OCI-LY1 (cell line): Measurements from ENCODE around the gene ECEL1.

Source experiments
- H2AFZ ChIP-seq: fragments of 200-600 bp; sonication (generic), shearing (Covaris generic); 2 replicates; pipeline ENCODE4 v1.6.0; 2014; ENCODE audit warnings: antibody characterized with exemption, mild to moderate bottlenecking, low read length
- H3F3A ChIP-seq: fragments of 200-600 bp; sonication (generic), shearing (Covaris generic); 2 replicates; pipeline ENCODE4 v1.6.0; 2014; ENCODE audit warnings: mild to moderate bottlenecking, antibody characterized with exemption, low read length, moderate library complexity; ENCODE audit not compliant: insufficient read depth
- H3K27ac ChIP-seq: fragments of 200-600 bp; sonication (generic); 2 replicates; pipeline ENCODE4 v1.5.1; 2014; ENCODE audit warnings: low read length, mixed run types, mild to moderate bottlenecking, low read depth; ENCODE audit not compliant: poor library complexity, severe bottlenecking
- H3K27me3 ChIP-seq: fragments of 200-600 bp; sonication (generic); 2 replicates; pipeline ENCODE4 v1.6.0; 2014; ENCODE audit warnings: antibody characterized with exemption, mild to moderate bottlenecking, low read length, moderate library complexity; ENCODE audit not compliant: insufficient read depth
- H3K36me3 ChIP-seq: fragments of 200-600 bp; sonication (generic); 2 replicates; pipeline ENCODE4 v1.6.1; 2014; ENCODE audit warnings: mild to moderate bottlenecking, antibody characterized with exemption, low read length, moderate library complexity, mixed read lengths; ENCODE audit not compliant: insufficient read depth
- H3K4me1 ChIP-seq: fragments of 200-600 bp; sonication (generic); 2 replicates; pipeline ENCODE4 v1.5.1; 2014; ENCODE audit warnings: mild to moderate bottlenecking, low read length, moderate library complexity; ENCODE audit not compliant: insufficient read depth, severe bottlenecking
- H3K4me2 ChIP-seq: fragments of 200-600 bp; sonication (generic), shearing (Covaris generic); 2 replicates; pipeline ENCODE4 v1.6.1; 2014; ENCODE audit warnings: low read length
- H3K4me3 ChIP-seq: fragments of 200-600 bp; sonication (generic); 2 replicates; pipeline ENCODE4 v1.5.1; 2014; ENCODE audit warnings: low read length, low read depth, mild to moderate bottlenecking, mixed read lengths; ENCODE audit not compliant: poor library complexity, severe bottlenecking
- H3K79me2 ChIP-seq: fragments of 200-600 bp; shearing (Covaris generic); 2 replicates; pipeline ENCODE4 v1.6.1; 2016; ENCODE audit warnings: mixed run types, low read length, mixed read lengths; ENCODE audit not compliant: insufficient read depth
- H3K9ac ChIP-seq: fragments of 200-600 bp; sonication (generic), shearing (Covaris generic); 2 replicates; pipeline ENCODE4 v1.6.1; 2014; ENCODE audit warnings: mild to moderate bottlenecking, low read length, mixed read lengths
- H3K9me2 ChIP-seq: fragments of 200-600 bp; sonication (generic), shearing (Covaris generic); 2 replicates; pipeline ENCODE4 v1.6.1; 2014; ENCODE audit warnings: low read depth, mild to moderate bottlenecking, low read length, mixed read lengths
- H3K9me3 ChIP-seq: fragments of 200-600 bp; shearing (Covaris generic); 2 replicates; pipeline ENCODE4 v1.6.1; 2014; ENCODE audit warnings: low read length, mixed read lengths
- H4K20me1 ChIP-seq: fragments of 200-600 bp; sonication (generic), shearing (Covaris generic); 2 replicates; pipeline ENCODE4 v1.6.0; 2016; ENCODE audit warnings: mild to moderate bottlenecking, low read length; ENCODE audit not compliant: insufficient read depth
- CTCF ChIP-seq: fragments of 200-600 bp; sonication (generic), shearing (Covaris generic); IDR thresholded peaks from 2 replicates; pipeline ENCODE4 v1.5.1; 2017; ENCODE audit warnings: mild to moderate bottlenecking, antibody characterized with exemption, low read length, moderate library complexity, mixed read lengths
- EZH2 ChIP-seq: fragments of 200-600 bp; sonication (generic), shearing (Covaris generic); IDR thresholded peaks from 2 replicates; pipeline ENCODE4 v1.8.0; 2017; ENCODE audit warnings: borderline replicate concordance, mixed run types, mild to moderate bottlenecking, antibody characterized with exemption, low read length, moderate library complexity, mixed read lengths

Gene ECEL1

GRCh38 chr2:232448304-232448690, 39.3 kb downstream of the ECEL1 start:
- Histone ChIP-seq H3K27ac (no peak overlapping the region), H3K9ac (no peak overlapping the region), H3K79me2 (no peaks in the 10 kb centered on the region), H3K9me3 (no peaks in the 10 kb centered on the region), H3K4me2 (no peak overlapping the region), H3K36me3 (no peaks in the 10 kb centered on the region), H3K27me3 (no peaks in the 10 kb centered on the region), H3K4me1 (peaks cover 4% of the 10 kb centered on the region), H3K4me3 (no peak overlapping the region), H3K9me2 (no peaks in the 10 kb centered on the region), H3F3A (no peaks in the 10 kb centered on the region), H2AFZ (no peak overlapping the region), H4K20me1 (no peaks in the 10 kb centered on the region)
- TF ChIP-seq EZH2 = no peak
- no peak for TF ChIP-seq CTCF

- Histone ChIP-seq H3K79me2 (no peaks in the 10 kb centered on the region), H2AFZ (no peak overlapping the region), H3K27ac (no peak overlapping the region), H3K36me3 (no peaks in the 10 kb centered on the region), H3K9me2 (no peaks in the 10 kb centered on the region), H3K27me3 (no peaks in the 10 kb centered on the region), H4K20me1 (no peaks in the 10 kb centered on the region), H3K4me3 (no peak overlapping the region), H3F3A (no peaks in the 10 kb centered on the region), H3K9ac (no peak overlapping the region), H3K4me2 (no peak overlapping the region), H3K9me3 (no peaks in the 10 kb centered on the region), H3K4me1 (peaks cover 4% of the 10 kb centered on the region)
- no peak for TF ChIP-seq CTCF
- no peak for TF ChIP-seq EZH2
Observed at GRCh38 chr2:232447638-232448303, 39.9 kb downstream of the ECEL1 start.

- no peaks in the 10 kb centered on the region for H3K9me3 ChIP-seq
- H4K20me1 ChIP-seq = no peaks in the 10 kb centered on the region
- H3F3A ChIP-seq = no peaks in the 10 kb centered on the region
- H3K36me3 ChIP-seq = no peaks in the 10 kb centered on the region
- peaks cover 4% of the 10 kb centered on the region for H3K4me1 ChIP-seq
- no peak overlapping the region for H2AFZ ChIP-seq
- no peak overlapping the region for H3K4me3 ChIP-seq
- H3K4me2 ChIP-seq = no peak overlapping the region
- no peak for TF ChIP-seq CTCF
- TF ChIP-seq EZH2 = no peak
- no peaks in the 10 kb centered on the region for H3K9me2 ChIP-seq
- no peak overlapping the region for H3K9ac ChIP-seq
- no peak overlapping the region for H3K27ac ChIP-seq
- no peaks in the 10 kb centered on the region for H3K27me3 ChIP-seq
- no peaks in the 10 kb centered on the region for H3K79me2 ChIP-seq
Observed at GRCh38 chr2:232447091-232447620, 40.5 kb downstream of the ECEL1 start.
